PC-3 (cell line): Measurements from ENCODE around the gene ERBB4.

Source experiments
- EZH2 ChIP-seq: fragments of 300-600 bp; sonication (generic); IDR thresholded peaks from one replicate; pipeline ENCODE4 v1.6.1; 2017; ENCODE audit warnings: antibody characterized with exemption, mild to moderate bottlenecking, low read length; ENCODE audit not compliant: unreplicated experiment
- EZH2phosphoT487 ChIP-seq: fragments of 300-600 bp; sonication (generic); IDR thresholded peaks from 2 replicates; pipeline ENCODE4 v1.6.1; 2018; ENCODE audit warnings: mild to moderate bottlenecking, antibody characterized with exemption, low read length, borderline replicate concordance
- TF ChIP-seq, protein P1 (sequence below): fragments of 300-600 bp; sonication (generic); conservative IDR thresholded peaks from 2 replicates; pipeline ENCODE4 v1.5.1; 2017; ENCODE audit warnings: antibody characterized with exemption, low read depth, mild to moderate bottlenecking, low read length

DNA sequence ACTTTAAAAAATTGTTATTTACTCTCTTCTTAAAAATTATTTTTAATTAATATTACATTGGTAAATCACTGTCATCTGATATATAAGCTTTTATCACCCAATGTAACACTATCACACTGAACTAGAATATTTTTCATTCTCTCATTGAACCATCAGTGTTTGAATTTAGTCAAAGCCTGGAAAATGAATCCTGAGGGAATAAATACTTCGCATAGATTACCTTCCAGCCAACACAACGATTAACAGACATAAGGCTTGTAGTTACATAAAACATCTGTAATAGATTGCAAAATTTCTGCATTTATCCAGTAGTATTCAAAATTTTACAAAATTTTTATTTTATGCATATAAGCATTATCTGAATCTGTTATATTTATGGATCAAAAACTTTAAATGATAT, 314.9 kb downstream of the ERBB4 start:
- TF ChIP-seq, protein P1, sequence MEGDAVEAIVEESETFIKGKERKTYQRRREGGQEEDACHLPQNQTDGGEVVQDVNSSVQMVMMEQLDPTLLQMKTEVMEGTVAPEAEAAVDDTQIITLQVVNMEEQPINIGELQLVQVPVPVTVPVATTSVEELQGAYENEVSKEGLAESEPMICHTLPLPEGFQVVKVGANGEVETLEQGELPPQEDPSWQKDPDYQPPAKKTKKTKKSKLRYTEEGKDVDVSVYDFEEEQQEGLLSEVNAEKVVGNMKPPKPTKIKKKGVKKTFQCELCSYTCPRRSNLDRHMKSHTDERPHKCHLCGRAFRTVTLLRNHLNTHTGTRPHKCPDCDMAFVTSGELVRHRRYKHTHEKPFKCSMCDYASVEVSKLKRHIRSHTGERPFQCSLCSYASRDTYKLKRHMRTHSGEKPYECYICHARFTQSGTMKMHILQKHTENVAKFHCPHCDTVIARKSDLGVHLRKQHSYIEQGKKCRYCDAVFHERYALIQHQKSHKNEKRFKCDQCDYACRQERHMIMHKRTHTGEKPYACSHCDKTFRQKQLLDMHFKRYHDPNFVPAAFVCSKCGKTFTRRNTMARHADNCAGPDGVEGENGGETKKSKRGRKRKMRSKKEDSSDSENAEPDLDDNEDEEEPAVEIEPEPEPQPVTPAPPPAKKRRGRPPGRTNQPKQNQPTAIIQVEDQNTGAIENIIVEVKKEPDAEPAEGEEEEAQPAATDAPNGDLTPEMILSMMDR: no peak
- TF ChIP-seq EZH2 (no peak), EZH2phosphoT487 (no peak)
